CD14-positive monocyte (primary cell): ENCODE results near the gene NTM. TPM values are rescaled to one million over a fixed set of nuclear protein-coding genes. Genes with fewer than 3 reads are reported as not detected.

Experiments
- DNase-seq, 3 donors: peaks; one replicate each; pipeline ENCODE4 v3.0.0-alpha.2; 2011 to 2022
- H2AFZ ChIP-seq: 2 replicates; pipeline ENCODE4 v1.6.0; 2012; ENCODE audit warnings: mild to moderate bottlenecking, low read depth, low read length, inconsistent platforms; ENCODE audit not compliant: insufficient read depth, poor library complexity, severe bottlenecking
- H3K27ac ChIP-seq, 2 donors: 1 replicate in 1 of 2; 2 replicates in 1 of 2; pipeline ENCODE4 v1.5.1; 2012 to 2013; ENCODE audit warnings: low read length in 2 of 2, control low read depth in 1 of 2, inconsistent platforms in 1 of 2, low read depth in 1 of 2, mild to moderate bottlenecking in 1 of 2
- H3K27me3 ChIP-seq, 2 donors: one replicate each; pipeline versions ENCODE4 v1.6.0 to v1.6.1; 2011 to 2013; ENCODE audit warnings: low read length in 2 of 2; ENCODE audit not compliant: control insufficient read depth in 2 of 2, insufficient read depth in 2 of 2
- H3K36me3 ChIP-seq, 2 donors: replicated peaks in 1 of 2; 1 replicate in 1 of 2; 2 replicates in 1 of 2; pipeline versions ENCODE4 v1.5.1 to v1.6.1; 2012 to 2013; ENCODE audit warnings: low read length in 2 of 2, control low read depth in 1 of 2, inconsistent platforms in 1 of 2, mild to moderate bottlenecking in 1 of 2; ENCODE audit not compliant: insufficient read depth in 2 of 2, control insufficient read depth in 1 of 2
- H3K4me1 ChIP-seq, 2 donors: 1 replicate in 1 of 2; 2 replicates in 1 of 2; pipeline versions ENCODE4 v1.5.1 to v1.6.1; 2012 to 2013; ENCODE audit warnings: low read length in 2 of 2, control low read depth in 1 of 2, inconsistent platforms in 1 of 2, mild to moderate bottlenecking in 1 of 2, moderate library complexity in 1 of 2; ENCODE audit not compliant: insufficient read depth in 2 of 2, control insufficient read depth in 1 of 2
- H3K4me2 ChIP-seq: replicated peaks from 2 replicates; pipeline ENCODE3; 2012; ENCODE audit warnings: low read length, moderate library complexity, mild to moderate bottlenecking; ENCODE audit not compliant: poor library complexity, severe bottlenecking; ENCODE audit errors: extremely low read depth
- H3K4me3 ChIP-seq, 3 experiments: fragments of 200-600 bp in 1 of 3; sonication (generic) in 1 of 3; replicated peaks in 1 of 3; 1 replicate in 2 of 3; 2 replicates in 1 of 3; pipeline ENCODE4 v1.5.1; 2011 to 2013; ENCODE audit warnings: low read length in 3 of 3, mild to moderate bottlenecking in 3 of 3, control low read depth in 2 of 3, low read depth in 2 of 3, inconsistent platforms in 1 of 3, moderate library complexity in 1 of 3
- H3K79me2 ChIP-seq: 2 replicates; pipeline ENCODE4 v1.6.0; 2012; ENCODE audit warnings: mild to moderate bottlenecking, control low read depth, inconsistent platforms, low read length, moderate library complexity; ENCODE audit not compliant: insufficient read depth
- H3K9ac ChIP-seq: 2 replicates; pipeline ENCODE4 v1.6.0; 2017; ENCODE audit warnings: low read length, mild to moderate bottlenecking; ENCODE audit not compliant: insufficient read depth, poor library complexity, severe bottlenecking
- H3K9me3 ChIP-seq, 2 donors: replicated peaks in 1 of 2; 1 replicate in 1 of 2; 2 replicates in 1 of 2; pipeline versions ENCODE4 v1.5.1 to v1.6.1; 2012 to 2013; ENCODE audit warnings: low read length in 2 of 2, control low read depth in 1 of 2; ENCODE audit not compliant: control insufficient read depth in 1 of 2, insufficient read depth in 1 of 2
- H4K20me1 ChIP-seq: 2 replicates; pipeline ENCODE4 v1.6.0; 2012; ENCODE audit warnings: mild to moderate bottlenecking, low read length, control low read depth, moderate library complexity; ENCODE audit not compliant: insufficient read depth
- H3K27ac Mint-ChIP-seq, 7 donors: one replicate each; pipeline ENCODE4 v1.8.0; 2020; ENCODE audit warnings: mild to moderate bottlenecking in 7 of 7, mixed read lengths in 7 of 7, moderate library complexity in 6 of 7, inconsistent platforms in 2 of 7
- H3K27me3 Mint-ChIP-seq, 3 donors: one replicate each; pipeline ENCODE4 v1.8.0; 2021 to 2022; ENCODE audit warnings: low read depth in 3 of 3, mild to moderate bottlenecking in 3 of 3, mixed read lengths in 3 of 3, moderate library complexity in 3 of 3, inconsistent platforms in 1 of 3
- H3K36me3 Mint-ChIP-seq, 2 donors: one replicate each; pipeline ENCODE4 v1.8.0; 2020; ENCODE audit warnings: mixed read lengths in 2 of 2, inconsistent platforms in 1 of 2, mild to moderate bottlenecking in 1 of 2
- H3K4me1 Mint-ChIP-seq: one replicate; pipeline ENCODE4 v1.8.0; 2020; ENCODE audit warnings: mild to moderate bottlenecking, mixed read lengths
- H3K4me3 Mint-ChIP-seq, 2 donors: one replicate each; pipeline ENCODE4 v1.8.0; 2020; ENCODE audit warnings: mild to moderate bottlenecking in 2 of 2, mixed read lengths in 2 of 2, moderate library complexity in 1 of 2
- H3K9me3 Mint-ChIP-seq, 7 donors: one replicate each; pipeline ENCODE4 v1.8.0; 2020 to 2022; ENCODE audit warnings: mixed read lengths in 7 of 7, mild to moderate bottlenecking in 6 of 7, moderate library complexity in 6 of 7, inconsistent platforms in 2 of 7
- CTCF ChIP-seq: fragments of 200-600 bp; IDR thresholded peaks from one replicate; pipeline ENCODE4 v1.8.0; 2022; ENCODE audit warnings: antibody characterized with exemption, mild to moderate bottlenecking
- WGBS: methylation state at CpG from one replicate; pipeline ENCODE4 v1.1.5; 2013; ENCODE audit warnings: missing lambda C conversion rate; ENCODE audit not compliant: insufficient coverage; 5-methylcytosine and 5-hydroxymethylcytosine counted together
- intact Hi-C, 2 donors: fragments of 100-400 bp; cut with micrococcal nuclease; formaldehyde crosslinking; loops; one replicate each; pipeline versions ENCODE4 v1.15.0 to v1.15.1; 2023
- polyA plus RNA-seq, 3 donors: library from polyadenylated mRNA; depleted of rRNA in 1 of 3; unstranded in 2 of 3; stranded (reverse) in 1 of 3; fragments of 300-500 nt in 2 of 3; fragments of >200 nt in 1 of 3; fragmentation: Illumina TruSeq in 2 of 3; gene quantifications; 1 replicate in 2 of 3; 2 replicates in 1 of 3; pipeline ENCODE4 v1.2.3, GENCODE V29; 2012 to 2021

The NTM gene
- polyA plus RNA-seq, 3 donors, result not detected

DNA sequence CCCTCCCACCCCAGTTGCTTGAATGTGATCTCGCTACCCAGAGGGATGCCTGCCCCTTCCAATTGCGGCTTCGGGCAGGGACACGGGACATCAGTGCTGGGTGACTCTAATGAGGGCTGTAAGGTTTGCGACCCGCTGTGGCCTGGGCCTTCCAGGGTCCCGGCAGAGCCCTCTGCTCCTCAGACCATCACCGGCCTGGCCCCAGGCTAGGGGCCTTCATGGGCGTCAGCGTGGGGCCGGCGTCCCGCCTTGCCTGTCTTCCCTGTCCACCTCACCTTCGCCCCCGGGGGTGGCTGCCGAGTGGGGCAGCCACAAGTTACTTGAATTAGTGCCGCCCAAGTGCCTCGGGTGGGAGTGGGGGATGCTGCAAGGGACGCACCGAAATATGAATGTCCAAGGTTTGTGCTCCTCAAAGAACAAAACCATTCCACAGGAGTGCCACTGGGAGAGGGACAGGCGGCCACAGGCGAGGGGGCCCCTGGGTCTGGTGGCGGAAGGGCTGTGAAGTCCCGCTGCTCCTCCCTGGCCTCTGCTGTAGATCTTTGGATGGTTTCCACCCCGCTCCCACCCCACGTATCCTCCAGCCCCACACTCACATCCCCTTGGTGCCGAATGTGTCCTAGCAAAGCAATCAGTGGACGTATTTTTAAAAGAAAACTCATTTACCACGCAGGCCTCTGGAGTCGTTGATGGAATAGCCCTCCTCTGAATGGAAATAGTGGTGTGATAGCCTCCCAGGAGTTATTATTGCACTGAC is 317.1 kb downstream of the NTM start:
- H3K27me3 Mint-ChIP-seq, result peaks cover 13 to 23% (median 17%) of the 10 kb centered on the region in 3 donors
- H3K36me3 ChIP-seq, result no peaks in the 10 kb centered on the region
- no peaks in the 10 kb centered on the region for H3K79me2 ChIP-seq
- H3K4me2 ChIP-seq, result no peak overlapping the region
- no peak overlapping the region for H3K27ac Mint-ChIP-seq
- H3K9me3 Mint-ChIP-seq, result peaks cover 0 to 2% (median 0%) of the 10 kb centered on the region in 7 donors
- no peak for DNase-seq
- H3K27me3 ChIP-seq, result peaks cover 0 to 2% of the 10 kb centered on the region in 2 donors
- no peak overlapping the region for H2AFZ ChIP-seq
- H3K4me3 ChIP-seq, result no peak overlapping the region
- no peaks in the 10 kb centered on the region for H4K20me1 ChIP-seq
- H3K27ac ChIP-seq, result no peak overlapping the region
- H3K9me3 ChIP-seq, result no peaks in the 10 kb centered on the region
- no peaks in the 10 kb centered on the region for H3K4me1 ChIP-seq
- no peak overlapping the region for H3K4me3 Mint-ChIP-seq
- H3K9ac ChIP-seq, result no peak overlapping the region
- TF ChIP-seq CTCF, result no peak
- intact Hi-C loops, result no loop called here
- no peaks in the 10 kb centered on the region for H3K4me1 Mint-ChIP-seq
- 88% methylated on average over 12 of the region's 30 CpGs for WGBS
- H3K36me3 Mint-ChIP-seq, result no peaks in the 10 kb centered on the region

DNA sequence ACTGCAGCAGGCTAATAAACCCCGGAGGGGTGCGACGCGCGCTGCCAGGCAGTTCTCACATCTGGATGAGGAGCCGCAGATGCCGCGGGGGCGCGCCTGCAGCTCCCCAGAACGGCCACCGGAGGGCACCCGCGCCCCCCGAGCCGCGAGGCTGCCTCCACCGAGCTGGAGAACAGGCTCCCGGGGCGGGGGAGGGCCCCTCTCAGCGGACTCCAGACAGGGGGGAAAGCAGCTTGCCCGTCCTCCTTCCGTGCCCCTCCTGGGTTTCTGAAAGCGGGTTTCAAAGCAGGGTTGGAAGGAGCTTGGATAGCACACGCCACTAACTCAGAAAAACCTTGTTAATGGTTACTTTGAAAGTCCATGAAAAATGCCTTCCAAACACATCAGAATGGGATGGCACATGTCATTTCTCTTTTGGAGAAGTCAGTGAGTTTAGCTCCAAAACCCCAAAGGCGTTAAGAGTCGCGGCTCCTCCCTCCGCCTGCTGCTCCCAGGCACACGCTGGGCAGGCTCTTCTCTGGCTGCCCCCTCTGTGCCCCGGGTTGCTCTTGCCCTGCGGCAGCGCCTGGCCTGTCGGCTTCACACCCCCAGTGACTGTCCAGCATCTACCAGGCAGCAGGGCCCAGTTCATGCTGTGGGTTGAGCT is 317.8 kb downstream of the NTM start:
- H3K27me3 Mint-ChIP-seq, result peaks cover 13 to 28% (median 18%) of the 10 kb centered on the region in 3 donors
- Histone ChIP-seq H4K20me1 (no peaks in the 10 kb centered on the region), H3K27me3 (peaks cover 0 to 5% of the 10 kb centered on the region in 2 donors), H3K9me3 (no peaks in the 10 kb centered on the region), H3K36me3 (no peaks in the 10 kb centered on the region), H3K4me2 (no peak overlapping the region), H3K4me3 (no peak overlapping the region), H3K79me2 (no peaks in the 10 kb centered on the region), H2AFZ (peak overlapping the region; percentile 21), H3K4me1 (no peaks in the 10 kb centered on the region), H3K9ac (no peak overlapping the region), H3K27ac (no peak overlapping the region)
- no peaks in the 10 kb centered on the region for H3K4me1 Mint-ChIP-seq
- H3K9me3 Mint-ChIP-seq, result peaks cover 0 to 2% (median 0%) of the 10 kb centered on the region in 7 donors
- no peaks in the 10 kb centered on the region for H3K36me3 Mint-ChIP-seq
- peak in 1 of 3 donors; percentile 32 for DNase-seq
- 10% methylated on average over 28 of the region's 34 CpGs for WGBS
- no peak overlapping the region for H3K4me3 Mint-ChIP-seq
- peak; percentile 77 for TF ChIP-seq CTCF
- H3K27ac Mint-ChIP-seq, result no peak overlapping the region
- intact Hi-C loops, result no loop called here
